SK-N-SH (cell line): Measurements from ENCODE around the gene TRMT112. TPM values are rescaled to one million over a fixed set of nuclear protein-coding genes. Genes with fewer than 3 reads are reported as not detected.

Source experiments
- CTCF ChIA-PET: fragments of 300-600, 350-600 bp; formaldehyde crosslinking; extraction: SDS; loops from one replicate; lab custom pipeline; 2021; lab: Yijun Ruan, JAX
- POLR2A ChIA-PET: fragments of 350-600 bp; sonication (Branson Sonifier 250); formaldehyde crosslinking; extraction: SDS; loops from one replicate; lab custom pipeline; 2020; ENCODE audit warnings: antibody characterized with exemption, inconsistent platforms; lab: Yijun Ruan, JAX
- DNase-seq: peaks from one replicate; pipeline ENCODE4 v3.0.0; 2012
- H2AFZ ChIP-seq: fragments of 200-600 bp; sonication (generic); 2 replicates; pipeline ENCODE4 v1.8.1; 2016; ENCODE audit warnings: antibody characterized with exemption, mild to moderate bottlenecking, low read depth
- H3F3A ChIP-seq: fragments of 200-600 bp; sonication (generic); replicated peaks from 2 replicates; pipeline ENCODE3; 2016; ENCODE audit warnings: antibody characterized with exemption, mild to moderate bottlenecking; ENCODE audit not compliant: insufficient read depth
- H3K27ac ChIP-seq, 2 experiments: fragments of 200-500 bp in 1 of 2; fragments of 200-600 bp in 1 of 2; sonication (Bioruptor generic) in 1 of 2; sonication (generic), shearing (Covaris generic) in 1 of 2; 2 replicates each; pipeline versions ENCODE4 v1.5.1 to v1.6.1; 2014 to 2016; ENCODE audit warnings: low read depth in 2 of 2, inconsistent platforms in 1 of 2, low read length in 1 of 2, mild to moderate bottlenecking in 1 of 2, mixed read lengths in 1 of 2
- H3K27me3 ChIP-seq: fragments of 200-600 bp; sonication (generic), shearing (Covaris generic); 2 replicates; pipeline ENCODE4 v1.6.1; 2016; ENCODE audit warnings: mixed run types; ENCODE audit not compliant: insufficient read depth
- H3K36me3 ChIP-seq, 2 experiments: fragments of 200-500 bp in 1 of 2; fragments of 200-600 bp in 1 of 2; sonication (Bioruptor generic) in 1 of 2; sonication (generic) in 1 of 2; replicated peaks in 1 of 2; 2 replicates each; pipeline versions ENCODE3 to v1.5.1; 2014 to 2016; ENCODE audit warnings: low read length in 1 of 2, mild to moderate bottlenecking in 1 of 2; ENCODE audit not compliant: insufficient read depth in 2 of 2, control insufficient read depth in 1 of 2
- H3K4me1 ChIP-seq, 2 experiments: fragments of 200-500 bp in 1 of 2; fragments of 200-600 bp in 1 of 2; sonication (Bioruptor generic) in 1 of 2; sonication (generic), shearing (Covaris generic) in 1 of 2; 2 replicates each; pipeline versions ENCODE4 v1.5.1 to v1.6.1; 2014 to 2016; ENCODE audit warnings: low read depth in 1 of 2, low read length in 1 of 2, mixed run types in 1 of 2; ENCODE audit not compliant: insufficient read depth in 2 of 2, control insufficient read depth in 1 of 2
- H3K4me2 ChIP-seq: fragments of 200-600 bp; sonication (generic), shearing (Covaris generic); 2 replicates; pipeline ENCODE4 v1.6.1; 2017; ENCODE audit warnings: mixed run types
- H3K4me3 ChIP-seq, 2 experiments: fragments of 200-500 bp in 1 of 2; fragments of 200-600 bp in 1 of 2; sonication (Bioruptor generic) in 1 of 2; sonication (generic), shearing (Covaris generic) in 1 of 2; 2 replicates each; pipeline versions ENCODE4 v1.5.1 to v1.8.1; 2014 to 2016; ENCODE audit warnings: low read depth in 2 of 2, inconsistent platforms in 1 of 2, low read length in 1 of 2, mild to moderate bottlenecking in 1 of 2, mixed read lengths in 1 of 2, moderate library complexity in 1 of 2
- H3K79me2 ChIP-seq: fragments of 200-600 bp; sonication (generic); 2 replicates; pipeline ENCODE4 v1.8.1; 2017; ENCODE audit warnings: mild to moderate bottlenecking; ENCODE audit not compliant: insufficient read depth
- H3K9ac ChIP-seq: fragments of 200-600 bp; sonication (generic); 2 replicates; pipeline ENCODE4 v1.6.1; 2017; ENCODE audit warnings: mixed run types
- H3K9me2 ChIP-seq: fragments of 200-600 bp; sonication (generic); 2 replicates; pipeline ENCODE4 v1.6.1; 2017; ENCODE audit warnings: mixed run types
- H3K9me3 ChIP-seq: fragments of 200-600 bp; sonication (generic); 2 replicates; pipeline ENCODE4 v1.6.1; 2017; ENCODE audit warnings: mixed run types, mild to moderate bottlenecking, moderate library complexity
- H4K20me1 ChIP-seq: fragments of 200-600 bp; sonication (generic); 2 replicates; pipeline ENCODE4 v1.6.1; 2017; ENCODE audit warnings: mild to moderate bottlenecking, mixed run types; ENCODE audit not compliant: insufficient read depth
- ELF1 ChIP-seq: IDR thresholded peaks from 2 replicates; pipeline ENCODE4 v1.4.0; 2012
- EP300 ChIP-seq, 2 experiments: IDR thresholded peaks; 2 replicates each; pipeline versions ENCODE4 v1.4.0 to v1.6.1; 2012; ENCODE audit warnings: borderline replicate concordance in 1 of 2, low read depth in 1 of 2, low read length in 1 of 2
- EZH2phosphoT487 ChIP-seq: fragments of 200-600 bp; sonication (generic); IDR thresholded peaks from 2 replicates; pipeline ENCODE4 v1.6.1; 2017; ENCODE audit warnings: low read depth, mixed run types, mild to moderate bottlenecking, antibody characterized with exemption, moderate library complexity, borderline replicate concordance
- GATA2 ChIP-seq: sonication (generic); formaldehyde crosslinking; IDR thresholded peaks from 2 replicates; pipeline ENCODE4 v1.5.0; 2020; ENCODE audit warnings: mild to moderate bottlenecking, missing genetic modification reagents
- JUND ChIP-seq: IDR thresholded peaks from 2 replicates; pipeline ENCODE4 v1.4.0; 2012
- POLR2AphosphoS5 ChIP-seq: IDR thresholded peaks from 2 replicates; pipeline ENCODE4 v1.6.1; 2012; ENCODE audit warnings: low read depth, low read length
- RCOR1 ChIP-seq: fragments of 150-350 bp; IDR thresholded peaks from 2 replicates; pipeline ENCODE4 v1.6.1; 2017; ENCODE audit warnings: antibody characterized with exemption, low read length
- RFX5 ChIP-seq: IDR thresholded peaks from 2 replicates; pipeline ENCODE4 v1.6.1; 2012; ENCODE audit warnings: mild to moderate bottlenecking, improper control_type of control experiment, low read length
- RXRA ChIP-seq: IDR thresholded peaks from 2 replicates; pipeline ENCODE4 v1.4.0; 2012; ENCODE audit warnings: low read depth, mild to moderate bottlenecking, borderline replicate concordance
- SIN3A ChIP-seq: IDR thresholded peaks from 2 replicates; pipeline ENCODE4 v1.6.1; 2012; ENCODE audit warnings: low read depth, mild to moderate bottlenecking, low read length, moderate library complexity, borderline replicate concordance
- SMC3 ChIP-seq: IDR thresholded peaks from 2 replicates; pipeline ENCODE4 v1.6.1; 2012; ENCODE audit warnings: low read depth, low read length, improper control_type of control experiment
- TAF1 ChIP-seq: IDR thresholded peaks from 2 replicates; pipeline ENCODE4 v1.6.1; 2012; ENCODE audit warnings: low read depth, mild to moderate bottlenecking, low read length, moderate library complexity, borderline replicate concordance
- TEAD4 ChIP-seq: IDR thresholded peaks from 2 replicates; pipeline ENCODE4 v1.4.0; 2012; ENCODE audit warnings: mild to moderate bottlenecking, borderline replicate concordance; ENCODE audit not compliant: insufficient read depth
- WGBS: methylation state at CpG from one replicate; pipeline ENCODE4 v1.1.6; 2017; ENCODE audit warnings: low lambda C conversion rate; 5-methylcytosine and 5-hydroxymethylcytosine counted together
- polyA plus RNA-seq, 3 experiments: library from polyadenylated mRNA; depleted of rRNA; stranded (reverse); fragments of >200 nt; gene quantifications; 2 replicates each; pipeline ENCODE4 v1.2.3, GENCODE V29; 2012
- TF ChIP-seq, protein P1 (sequence below): IDR thresholded peaks from 2 replicates; pipeline ENCODE4 v1.4.0; 2012; ENCODE audit warnings: low read depth, borderline replicate concordance
- TF ChIP-seq, protein P2 (sequence below): IDR thresholded peaks from 2 replicates; pipeline ENCODE4 v1.6.1; 2012; ENCODE audit warnings: mild to moderate bottlenecking, low read depth, low read length, moderate library complexity
- TF ChIP-seq, protein P3 (sequence below): fragments of 200-600 bp; sonication (generic); IDR thresholded peaks from 2 replicates; pipeline ENCODE4 v1.6.1; 2017; ENCODE audit warnings: antibody characterized with exemption, mild to moderate bottlenecking, moderate library complexity
- TF ChIP-seq, protein P4 (sequence below): IDR thresholded peaks from 2 replicates; pipeline ENCODE4 v1.4.0; 2012; ENCODE audit warnings: low read depth, borderline replicate concordance
- TF ChIP-seq, protein P5 (sequence below): IDR thresholded peaks from 2 replicates; pipeline ENCODE4 v1.4.0; 2012; ENCODE audit warnings: low read depth
- TF ChIP-seq, protein P6 (sequence below): IDR thresholded peaks from 2 replicates; pipeline ENCODE4; 2012
- TF ChIP-seq, protein P7 (sequence below): fragments of 150-350 bp; IDR thresholded peaks from 2 replicates; pipeline ENCODE4 v1.6.1; 2017; ENCODE audit warnings: antibody characterized with exemption, low read length, low read depth, borderline replicate concordance

The TRMT112 gene
- polyA plus RNA-seq, 1 of the 3 experiments (the other 2 are of a cell fraction) = 699 TPM

DNA sequence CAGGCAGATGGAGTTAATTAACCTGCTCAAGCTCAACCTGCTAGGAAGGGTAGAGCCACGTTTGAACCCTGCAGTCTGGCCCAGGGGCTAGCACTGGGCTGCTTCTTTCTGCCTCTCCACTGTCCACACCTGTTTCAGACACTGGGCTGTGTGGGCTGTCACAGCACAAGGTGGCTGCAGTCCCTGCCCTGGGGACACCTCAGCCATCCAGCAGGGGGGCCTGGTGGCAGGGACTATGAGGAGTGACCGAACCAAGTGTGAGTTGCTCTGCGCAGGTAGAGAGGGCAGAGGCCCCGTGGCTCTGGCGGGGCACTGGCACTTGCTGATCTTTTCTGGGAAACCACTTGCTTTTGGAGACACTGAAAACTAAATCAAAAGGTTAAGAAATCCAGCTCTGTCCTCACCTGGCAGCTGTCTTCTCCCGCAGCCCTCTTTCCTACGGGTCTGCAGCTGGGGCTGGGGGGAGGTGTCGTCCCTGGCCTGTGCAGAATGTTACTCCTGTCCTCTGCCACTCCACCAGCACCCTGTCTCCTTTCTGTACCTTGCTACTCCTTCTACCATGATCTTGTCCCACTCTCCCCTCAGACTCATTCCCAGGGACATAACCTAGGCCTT is 38.7 kb downstream of the TRMT112 start:
- peaks cover 16% of the 10 kb centered on the region for H3K79me2 ChIP-seq
- DNase-seq = no peak
- H3K9me2 ChIP-seq = no peaks in the 10 kb centered on the region
- POLR2A ChIA-PET = interaction anchor here (0.6 kb wide), 1 partner anchor 17 kb away, joined by 3 read pairs; no protein-coding TSS in a partner anchor
- H2AFZ ChIP-seq = no peak overlapping the region
- H3K4me1 ChIP-seq = peaks cover 0 to 5% of the 10 kb centered on the region in 2 experiments; a peak in 1 of 4 replicates
- no peaks in the 10 kb centered on the region for H4K20me1 ChIP-seq
- no peaks in the 10 kb centered on the region for H3K27me3 ChIP-seq
- H3K27ac ChIP-seq = no peak overlapping the region
- no peak overlapping the region for H3K4me3 ChIP-seq
- H3K36me3 ChIP-seq = peaks cover 9 to 22% of the 10 kb centered on the region in 2 experiments
- no peak overlapping the region for H3K9ac ChIP-seq
- no peak overlapping the region for H3K4me2 ChIP-seq
- TF ChIP-seq SIN3A = no peak
- TF ChIP-seq, protein P1, sequence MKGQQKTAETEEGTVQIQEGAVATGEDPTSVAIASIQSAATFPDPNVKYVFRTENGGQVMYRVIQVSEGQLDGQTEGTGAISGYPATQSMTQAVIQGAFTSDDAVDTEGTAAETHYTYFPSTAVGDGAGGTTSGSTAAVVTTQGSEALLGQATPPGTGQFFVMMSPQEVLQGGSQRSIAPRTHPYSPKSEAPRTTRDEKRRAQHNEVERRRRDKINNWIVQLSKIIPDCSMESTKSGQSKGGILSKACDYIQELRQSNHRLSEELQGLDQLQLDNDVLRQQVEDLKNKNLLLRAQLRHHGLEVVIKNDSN = no peak
- TF ChIP-seq, protein P2, sequence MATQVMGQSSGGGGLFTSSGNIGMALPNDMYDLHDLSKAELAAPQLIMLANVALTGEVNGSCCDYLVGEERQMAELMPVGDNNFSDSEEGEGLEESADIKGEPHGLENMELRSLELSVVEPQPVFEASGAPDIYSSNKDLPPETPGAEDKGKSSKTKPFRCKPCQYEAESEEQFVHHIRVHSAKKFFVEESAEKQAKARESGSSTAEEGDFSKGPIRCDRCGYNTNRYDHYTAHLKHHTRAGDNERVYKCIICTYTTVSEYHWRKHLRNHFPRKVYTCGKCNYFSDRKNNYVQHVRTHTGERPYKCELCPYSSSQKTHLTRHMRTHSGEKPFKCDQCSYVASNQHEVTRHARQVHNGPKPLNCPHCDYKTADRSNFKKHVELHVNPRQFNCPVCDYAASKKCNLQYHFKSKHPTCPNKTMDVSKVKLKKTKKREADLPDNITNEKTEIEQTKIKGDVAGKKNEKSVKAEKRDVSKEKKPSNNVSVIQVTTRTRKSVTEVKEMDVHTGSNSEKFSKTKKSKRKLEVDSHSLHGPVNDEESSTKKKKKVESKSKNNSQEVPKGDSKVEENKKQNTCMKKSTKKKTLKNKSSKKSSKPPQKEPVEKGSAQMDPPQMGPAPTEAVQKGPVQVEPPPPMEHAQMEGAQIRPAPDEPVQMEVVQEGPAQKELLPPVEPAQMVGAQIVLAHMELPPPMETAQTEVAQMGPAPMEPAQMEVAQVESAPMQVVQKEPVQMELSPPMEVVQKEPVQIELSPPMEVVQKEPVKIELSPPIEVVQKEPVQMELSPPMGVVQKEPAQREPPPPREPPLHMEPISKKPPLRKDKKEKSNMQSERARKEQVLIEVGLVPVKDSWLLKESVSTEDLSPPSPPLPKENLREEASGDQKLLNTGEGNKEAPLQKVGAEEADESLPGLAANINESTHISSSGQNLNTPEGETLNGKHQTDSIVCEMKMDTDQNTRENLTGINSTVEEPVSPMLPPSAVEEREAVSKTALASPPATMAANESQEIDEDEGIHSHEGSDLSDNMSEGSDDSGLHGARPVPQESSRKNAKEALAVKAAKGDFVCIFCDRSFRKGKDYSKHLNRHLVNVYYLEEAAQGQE = no peak
- no peak for TF ChIP-seq JUND
- TF ChIP-seq, protein P3, sequence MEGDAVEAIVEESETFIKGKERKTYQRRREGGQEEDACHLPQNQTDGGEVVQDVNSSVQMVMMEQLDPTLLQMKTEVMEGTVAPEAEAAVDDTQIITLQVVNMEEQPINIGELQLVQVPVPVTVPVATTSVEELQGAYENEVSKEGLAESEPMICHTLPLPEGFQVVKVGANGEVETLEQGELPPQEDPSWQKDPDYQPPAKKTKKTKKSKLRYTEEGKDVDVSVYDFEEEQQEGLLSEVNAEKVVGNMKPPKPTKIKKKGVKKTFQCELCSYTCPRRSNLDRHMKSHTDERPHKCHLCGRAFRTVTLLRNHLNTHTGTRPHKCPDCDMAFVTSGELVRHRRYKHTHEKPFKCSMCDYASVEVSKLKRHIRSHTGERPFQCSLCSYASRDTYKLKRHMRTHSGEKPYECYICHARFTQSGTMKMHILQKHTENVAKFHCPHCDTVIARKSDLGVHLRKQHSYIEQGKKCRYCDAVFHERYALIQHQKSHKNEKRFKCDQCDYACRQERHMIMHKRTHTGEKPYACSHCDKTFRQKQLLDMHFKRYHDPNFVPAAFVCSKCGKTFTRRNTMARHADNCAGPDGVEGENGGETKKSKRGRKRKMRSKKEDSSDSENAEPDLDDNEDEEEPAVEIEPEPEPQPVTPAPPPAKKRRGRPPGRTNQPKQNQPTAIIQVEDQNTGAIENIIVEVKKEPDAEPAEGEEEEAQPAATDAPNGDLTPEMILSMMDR = no peak
- TF ChIP-seq, protein P4, sequence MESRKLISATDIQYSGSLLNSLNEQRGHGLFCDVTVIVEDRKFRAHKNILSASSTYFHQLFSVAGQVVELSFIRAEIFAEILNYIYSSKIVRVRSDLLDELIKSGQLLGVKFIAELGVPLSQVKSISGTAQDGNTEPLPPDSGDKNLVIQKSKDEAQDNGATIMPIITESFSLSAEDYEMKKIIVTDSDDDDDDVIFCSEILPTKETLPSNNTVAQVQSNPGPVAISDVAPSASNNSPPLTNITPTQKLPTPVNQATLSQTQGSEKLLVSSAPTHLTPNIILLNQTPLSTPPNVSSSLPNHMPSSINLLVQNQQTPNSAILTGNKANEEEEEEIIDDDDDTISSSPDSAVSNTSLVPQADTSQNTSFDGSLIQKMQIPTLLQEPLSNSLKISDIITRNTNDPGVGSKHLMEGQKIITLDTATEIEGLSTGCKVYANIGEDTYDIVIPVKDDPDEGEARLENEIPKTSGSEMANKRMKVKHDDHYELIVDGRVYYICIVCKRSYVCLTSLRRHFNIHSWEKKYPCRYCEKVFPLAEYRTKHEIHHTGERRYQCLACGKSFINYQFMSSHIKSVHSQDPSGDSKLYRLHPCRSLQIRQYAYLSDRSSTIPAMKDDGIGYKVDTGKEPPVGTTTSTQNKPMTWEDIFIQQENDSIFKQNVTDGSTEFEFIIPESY = no peak
- TF ChIP-seq SMC3 = no peak
- TF ChIP-seq, protein P5, sequence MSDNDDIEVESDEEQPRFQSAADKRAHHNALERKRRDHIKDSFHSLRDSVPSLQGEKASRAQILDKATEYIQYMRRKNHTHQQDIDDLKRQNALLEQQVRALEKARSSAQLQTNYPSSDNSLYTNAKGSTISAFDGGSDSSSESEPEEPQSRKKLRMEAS = no peak
- TF ChIP-seq EZH2phosphoT487 = no peak
- TF ChIP-seq TEAD4 = no peak
- TF ChIP-seq, protein P6, sequence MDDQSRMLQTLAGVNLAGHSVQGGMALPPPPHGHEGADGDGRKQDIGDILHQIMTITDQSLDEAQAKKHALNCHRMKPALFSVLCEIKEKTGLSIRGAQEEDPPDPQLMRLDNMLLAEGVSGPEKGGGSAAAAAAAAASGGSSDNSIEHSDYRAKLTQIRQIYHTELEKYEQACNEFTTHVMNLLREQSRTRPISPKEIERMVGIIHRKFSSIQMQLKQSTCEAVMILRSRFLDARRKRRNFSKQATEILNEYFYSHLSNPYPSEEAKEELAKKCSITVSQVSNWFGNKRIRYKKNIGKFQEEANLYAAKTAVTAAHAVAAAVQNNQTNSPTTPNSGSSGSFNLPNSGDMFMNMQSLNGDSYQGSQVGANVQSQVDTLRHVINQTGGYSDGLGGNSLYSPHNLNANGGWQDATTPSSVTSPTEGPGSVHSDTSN = no peak
- no peak for TF ChIP-seq ELF1
- no peak for TF ChIP-seq RFX5
- no peak for TF ChIP-seq EP300 (IDR thresholded peaks at IDR 0.05; ENCODE audit: borderline replicate concordance in 1 of 2, low read depth in 1 of 2, low read length in 1 of 2)
- TF ChIP-seq RXRA = no peak
- no peak for TF ChIP-seq GATA2 (CRISPR knock-in tag)
- TF ChIP-seq, protein P7, sequence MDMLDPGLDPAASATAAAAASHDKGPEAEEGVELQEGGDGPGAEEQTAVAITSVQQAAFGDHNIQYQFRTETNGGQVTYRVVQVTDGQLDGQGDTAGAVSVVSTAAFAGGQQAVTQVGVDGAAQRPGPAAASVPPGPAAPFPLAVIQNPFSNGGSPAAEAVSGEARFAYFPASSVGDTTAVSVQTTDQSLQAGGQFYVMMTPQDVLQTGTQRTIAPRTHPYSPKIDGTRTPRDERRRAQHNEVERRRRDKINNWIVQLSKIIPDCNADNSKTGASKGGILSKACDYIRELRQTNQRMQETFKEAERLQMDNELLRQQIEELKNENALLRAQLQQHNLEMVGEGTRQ = no peak
- no peak for TF ChIP-seq RCOR1
- TF ChIP-seq POLR2AphosphoS5 = no peak
- TF ChIP-seq TAF1 = no peak
- CTCF ChIA-PET = interaction anchor here (0.9 to 2.2 kb wide), 5 partner anchors 12 to 77 kb away, joined by 3 to 7 read pairs (median 3); partner anchors contain the start of genes CATSPERZ and KCNK4
- 82% methylated on average over 6 of the region's 8 CpGs for WGBS
- H3K9me3 ChIP-seq = no peaks in the 10 kb centered on the region
- H3F3A ChIP-seq = no peaks in the 10 kb centered on the region
